K562 (cell line): Measurements from ENCODE around the gene GLUL. TPM values are rescaled to one million over a fixed set of nuclear protein-coding genes. Genes with fewer than 3 reads are reported as not detected.

ENCODE experiments used
- CAMTA2 ChIP-seq: fragments of 250-450 bp; sonication (Bioruptor Pico); conservative IDR thresholded peaks from 2 replicates; pipeline ENCODE4 v1.5.1; 2022
- CLOCK ChIP-seq: fragments of 250-450 bp; sonication (Bioruptor Pico); IDR thresholded peaks from 2 replicates; pipeline ENCODE4 v1.4.0; 2020; ENCODE audit warnings: mild to moderate bottlenecking, moderate library complexity, borderline replicate concordance
- DLX4 ChIP-seq: fragments of 250-450 bp; sonication (Bioruptor Pico); IDR thresholded peaks from 2 replicates; pipeline ENCODE4 v1.6.1; 2021; ENCODE audit warnings: mild to moderate bottlenecking
- ELK3 ChIP-seq: fragments of 450-650 bp; formaldehyde crosslinking; IDR thresholded peaks from 2 replicates; pipeline ENCODE4 v1.4.0; 2020; ENCODE audit warnings: mild to moderate bottlenecking
- GABPB1 ChIP-seq: sonication (generic); formaldehyde crosslinking; IDR thresholded peaks from 2 replicates; pipeline ENCODE4 v1.8.0; 2022; ENCODE audit warnings: mild to moderate bottlenecking, missing genetic modification reagents
- NR2F6 ChIP-seq: fragments of 450-650 bp; formaldehyde crosslinking; IDR thresholded peaks from 2 replicates; pipeline ENCODE4 v1.4.0; 2020; ENCODE audit warnings: mild to moderate bottlenecking
- NUFIP1 ChIP-seq: fragments of 450-650 bp; IDR thresholded peaks from 2 replicates; pipeline ENCODE4 v1.6.1; 2018; ENCODE audit not compliant: partially characterized antibody
- PHF20 ChIP-seq: fragments of 450-650 bp; IDR thresholded peaks from 2 replicates; pipeline ENCODE4 v1.6.1; 2018; ENCODE audit not compliant: partially characterized antibody
- RBBP5 ChIP-seq: fragments of 200-600 bp; sonication (generic); IDR thresholded peaks from 2 replicates; pipeline ENCODE4 v1.6.1; 2012; ENCODE audit warnings: borderline replicate concordance, mild to moderate bottlenecking, low read length, control low read depth, inconsistent platforms; ENCODE audit not compliant: insufficient read depth, poor library complexity, severe bottlenecking
- RBM34 ChIP-seq: fragments of 200-400 bp; formaldehyde crosslinking; IDR thresholded peaks from 2 replicates; pipeline ENCODE4 v1.6.1; 2018; ENCODE audit warnings: low read length, borderline replicate concordance; ENCODE audit not compliant: insufficient read depth
- RFX1 ChIP-seq: fragments of 450-650 bp; IDR thresholded peaks from 2 replicates; pipeline ENCODE4 v1.6.1; 2016; ENCODE audit warnings: mild to moderate bottlenecking, moderate library complexity
- SREBF2 ChIP-seq: sonication (generic); formaldehyde crosslinking; IDR thresholded peaks from 2 replicates; pipeline ENCODE4 v1.4.0; 2020; ENCODE audit warnings: mild to moderate bottlenecking, missing genetic modification reagents
- ZC3H11A ChIP-seq: IDR thresholded peaks from 2 replicates; pipeline ENCODE4 v1.6.1; 2012; ENCODE audit warnings: low read depth, low read length, improper control_type of control experiment
- ZC3H8 ChIP-seq: fragments of 450-650 bp; IDR thresholded peaks from 2 replicates; pipeline ENCODE4 v1.6.1; 2017
- ZFP1 ChIP-seq: fragments of 450-650 bp; formaldehyde crosslinking; IDR thresholded peaks from 2 replicates; pipeline ENCODE4 v1.4.0; 2020; ENCODE audit warnings: mild to moderate bottlenecking, mixed read lengths
- ZNF24 ChIP-seq: fragments of 450-650 bp; IDR thresholded peaks from 2 replicates; pipeline ENCODE4 v1.6.1; 2016
- ZNF431 ChIP-seq: sonication (generic); formaldehyde crosslinking; IDR thresholded peaks from 2 replicates; pipeline ENCODE4 v1.8.0; 2022; ENCODE audit warnings: mild to moderate bottlenecking, missing genetic modification reagents
- polyA plus RNA-seq, 8 experiments: library from polyadenylated mRNA; depleted of rRNA in 4 of 8; stranded (reverse) in 5 of 8; unstranded in 3 of 8; fragments of >200 nt; fragmentation: Nextera tagmentation in 2 of 8; fragmentation: Illumina TruSeq in 1 of 8; extraction: Ambion mirVana in 2 of 8; extraction: Trizol in 1 of 8; gene quantifications; 2 replicates each; pipeline versions ENCODE4 v1.2.1 to v1.2.3, GENCODE V29; 2011 to 2014; ENCODE audit warnings: inconsistent platforms in 1 of 8, missing spikeins in 1 of 8
- total RNA-seq, 7 experiments: library from RNA; depleted of rRNA in 6 of 7; stranded (reverse); fragments of >200 nt in 6 of 7; fragmentation: Illumina TruSeq in 2 of 7; extraction: Trizol in 2 of 7; gene quantifications; 2 replicates each; pipeline versions ENCODE4 v1.2.1 to v1.2.3, GENCODE V29; 2011 to 2021; ENCODE audit warnings: low replicate concordance in 1 of 7
- TF ChIP-seq, protein P1 (sequence below), 2 experiments: fragments of 450-650 bp in 1 of 2; IDR thresholded peaks; 2 replicates each; pipeline ENCODE4 v1.6.1; 2011 to 2017; ENCODE audit warnings: low read depth in 2 of 2, antibody characterized with exemption in 1 of 2, borderline replicate concordance in 1 of 2, low read length in 1 of 2, mild to moderate bottlenecking in 1 of 2, mixed read lengths in 1 of 2; ENCODE audit not compliant: control insufficient read depth in 1 of 2
- TF ChIP-seq, protein P2 (sequence below): fragments of 450-650 bp; formaldehyde crosslinking; IDR thresholded peaks from 2 replicates; pipeline ENCODE4 v1.4.0; 2020; ENCODE audit warnings: mild to moderate bottlenecking, mixed read lengths

GLUL gene
- total and polyA plus RNA-seq, 9 of the 15 experiments (the other 6 are each of a cell fraction or from before 2014, with no cell fraction given), result 1,088 to 4,222 (median 1,338) TPM

DNA sequence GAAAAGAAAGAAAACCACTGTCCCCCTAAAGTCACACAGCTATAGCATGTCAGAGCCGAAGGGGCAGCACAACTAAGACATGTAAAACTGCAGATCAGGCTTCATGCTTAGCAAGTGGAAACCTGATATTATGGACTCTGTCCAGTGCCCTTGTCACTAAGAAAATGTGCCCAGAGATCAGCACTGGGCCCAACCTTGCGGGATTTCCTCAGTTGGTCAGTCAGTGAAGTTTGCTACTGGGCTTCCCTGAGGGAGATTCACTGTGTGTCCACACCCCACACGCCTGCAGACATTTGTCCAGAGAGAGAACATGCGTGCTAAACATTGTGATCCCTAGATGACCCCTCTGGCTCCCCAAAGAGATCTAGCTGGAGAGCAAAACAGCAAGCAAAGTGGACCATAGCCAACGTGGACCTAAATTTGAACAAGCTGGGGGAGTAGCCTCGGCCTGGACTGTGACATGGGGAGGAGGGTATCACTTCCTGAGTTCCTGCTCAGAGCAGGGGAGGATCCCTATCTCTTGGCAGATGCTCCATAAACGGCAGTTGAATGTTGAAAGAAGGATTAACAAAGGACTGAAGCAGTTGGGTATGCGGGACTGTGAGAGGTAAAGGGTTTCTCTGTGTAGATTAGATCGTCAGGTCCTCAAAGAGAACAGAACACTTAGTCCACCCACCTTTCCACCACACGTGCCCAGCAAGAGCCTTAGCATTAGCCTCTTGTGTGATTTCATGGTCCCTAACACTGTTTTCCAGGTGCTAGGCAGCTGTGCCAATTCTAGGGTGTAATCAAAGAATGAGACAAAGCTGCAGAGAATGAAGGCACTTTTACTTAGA lies 53.6 kb downstream of the GLUL start (continued):
- TF ChIP-seq, protein P1, sequence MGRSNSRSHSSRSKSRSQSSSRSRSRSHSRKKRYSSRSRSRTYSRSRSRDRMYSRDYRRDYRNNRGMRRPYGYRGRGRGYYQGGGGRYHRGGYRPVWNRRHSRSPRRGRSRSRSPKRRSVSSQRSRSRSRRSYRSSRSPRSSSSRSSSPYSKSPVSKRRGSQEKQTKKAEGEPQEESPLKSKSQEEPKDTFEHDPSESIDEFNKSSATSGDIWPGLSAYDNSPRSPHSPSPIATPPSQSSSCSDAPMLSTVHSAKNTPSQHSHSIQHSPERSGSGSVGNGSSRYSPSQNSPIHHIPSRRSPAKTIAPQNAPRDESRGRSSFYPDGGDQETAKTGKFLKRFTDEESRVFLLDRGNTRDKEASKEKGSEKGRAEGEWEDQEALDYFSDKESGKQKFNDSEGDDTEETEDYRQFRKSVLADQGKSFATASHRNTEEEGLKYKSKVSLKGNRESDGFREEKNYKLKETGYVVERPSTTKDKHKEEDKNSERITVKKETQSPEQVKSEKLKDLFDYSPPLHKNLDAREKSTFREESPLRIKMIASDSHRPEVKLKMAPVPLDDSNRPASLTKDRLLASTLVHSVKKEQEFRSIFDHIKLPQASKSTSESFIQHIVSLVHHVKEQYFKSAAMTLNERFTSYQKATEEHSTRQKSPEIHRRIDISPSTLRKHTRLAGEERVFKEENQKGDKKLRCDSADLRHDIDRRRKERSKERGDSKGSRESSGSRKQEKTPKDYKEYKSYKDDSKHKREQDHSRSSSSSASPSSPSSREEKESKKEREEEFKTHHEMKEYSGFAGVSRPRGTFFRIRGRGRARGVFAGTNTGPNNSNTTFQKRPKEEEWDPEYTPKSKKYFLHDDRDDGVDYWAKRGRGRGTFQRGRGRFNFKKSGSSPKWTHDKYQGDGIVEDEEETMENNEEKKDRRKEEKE (IDR thresholded peaks at IDR 0.05; ENCODE audit: borderline replicate concordance in 1 of 2, control insufficient read depth in 1 of 2, low read depth in 2 of 2, low read length in 1 of 2), result no peak
- no peak for TF ChIP-seq ZFP1 (CRISPR knock-in tag)
- no peak for TF ChIP-seq PHF20
- TF ChIP-seq ZC3H8, result no peak
- TF ChIP-seq, protein P2, sequence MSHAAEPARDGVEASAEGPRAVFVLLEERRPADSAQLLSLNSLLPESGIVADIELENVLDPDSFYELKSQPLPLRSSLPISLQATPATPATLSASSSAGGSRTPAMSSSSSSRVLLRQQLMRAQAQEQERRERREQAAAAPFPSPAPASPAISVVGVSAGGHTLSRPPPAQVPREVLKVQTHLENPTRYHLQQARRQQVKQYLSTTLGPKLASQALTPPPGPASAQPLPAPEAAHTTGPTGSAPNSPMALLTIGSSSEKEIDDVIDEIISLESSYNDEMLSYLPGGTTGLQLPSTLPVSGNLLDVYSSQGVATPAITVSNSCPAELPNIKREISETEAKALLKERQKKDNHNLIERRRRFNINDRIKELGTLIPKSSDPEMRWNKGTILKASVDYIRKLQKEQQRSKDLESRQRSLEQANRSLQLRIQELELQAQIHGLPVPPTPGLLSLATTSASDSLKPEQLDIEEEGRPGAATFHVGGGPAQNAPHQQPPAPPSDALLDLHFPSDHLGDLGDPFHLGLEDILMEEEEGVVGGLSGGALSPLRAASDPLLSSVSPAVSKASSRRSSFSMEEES, result no peak
- no peak for TF ChIP-seq DLX4 (CRISPR knock-in tag)
- peak; percentile 65; the same call in 1 of the 2 replicates for TF ChIP-seq ZNF24
- TF ChIP-seq RBBP5, result peak; percentile 8
- TF ChIP-seq ZNF431 (CRISPR knock-in tag), result 0 out of 2 replicates have a peak, but pooled peaks have one; percentile 56
- no peak for TF ChIP-seq CAMTA2 (CRISPR knock-in tag)
- TF ChIP-seq CLOCK (CRISPR knock-in tag), result peak; percentile 67; the same call in 1 of the 2 replicates
- peak; percentile 63; the same call in 1 of the 2 replicates for TF ChIP-seq NR2F6 (CRISPR knock-in tag)
- TF ChIP-seq RBM34, result no peak
- TF ChIP-seq SREBF2 (CRISPR knock-in tag), result no peak
- no peak; the same call in 1 of the 2 replicates for TF ChIP-seq ELK3
- TF ChIP-seq ZC3H11A, result no peak
- peak; percentile 30; the same call in 1 of the 2 replicates for TF ChIP-seq GABPB1 (CRISPR knock-in tag)
- TF ChIP-seq NUFIP1, result no peak
- no peak for TF ChIP-seq RFX1
